Tibial nerve (tissue), 4 donors: ENCODE data around the gene CXXC1. TPM values are rescaled to one million over a fixed set of nuclear protein-coding genes. Genes with fewer than 3 reads are reported as not detected.

Experiments used
- DNase-seq, 2 donors: peaks; one replicate each; pipeline ENCODE4 v3.0.0-alpha.2; 2019; ENCODE audit warnings: low spot score in 2 of 2
- H3K27ac ChIP-seq, 4 donors: fragments of 200-600 bp; sonication (generic) in 3 of 4; one replicate each; pipeline ENCODE4 v1.5.1; 2017 to 2019; ENCODE audit warnings: mild to moderate bottlenecking in 1 of 4
- H3K27me3 ChIP-seq, 2 donors: fragments of 200-600 bp; sonication (generic) in 1 of 2; one replicate each; pipeline versions ENCODE4 v1.5.1 to v1.6.0; 2017 to 2019
- H3K36me3 ChIP-seq, 3 donors: fragments of 200-600 bp; sonication (generic); one replicate each; pipeline ENCODE4 v1.5.1; 2018 to 2019
- H3K4me1 ChIP-seq, 4 donors: fragments of 200-600 bp; sonication (generic) in 3 of 4; one replicate each; pipeline ENCODE4 v1.5.1; 2017 to 2019
- H3K4me3 ChIP-seq, 4 donors: fragments of 200-600 bp; sonication (generic) in 3 of 4; one replicate each; pipeline ENCODE4 v1.5.1; 2017 to 2019; ENCODE audit warnings: mild to moderate bottlenecking in 1 of 4, moderate library complexity in 1 of 4
- H3K9me3 ChIP-seq, 4 donors: fragments of 200-600 bp; sonication (generic) in 3 of 4; one replicate each; pipeline ENCODE4 v1.5.1; 2017 to 2019
- EP300 ChIP-seq, 2 donors: sonication (generic); formaldehyde crosslinking; IDR thresholded peaks; one replicate each; pipeline ENCODE4 v1.6.1; 2017; ENCODE audit warnings: antibody characterized with exemption in 2 of 2, mild to moderate bottlenecking in 1 of 2
- POLR2A ChIP-seq, 2 donors: fragments of 450-650 bp; IDR thresholded peaks; one replicate each; pipeline ENCODE4 v1.6.1; 2017; ENCODE audit warnings: antibody characterized with exemption in 2 of 2, mild to moderate bottlenecking in 2 of 2, moderate library complexity in 2 of 2
- WGBS, 2 donors: methylation state at CpG; one replicate each; pipeline ENCODE4 v1.1.5; 2018; 5-methylcytosine and 5-hydroxymethylcytosine counted together
- total RNA-seq, 4 donors: library from RNA; depleted of rRNA; stranded (reverse); fragments of >200 nt; gene quantifications; one replicate each; pipeline ENCODE4 v1.1.0, GENCODE V29; 2016
- TF ChIP-seq, protein P1 (sequence below), 5 experiments: fragments of 200-600 bp in 3 of 5; fragments of 450-650 bp in 2 of 5; sonication (generic) in 3 of 5; IDR thresholded peaks; one replicate each; pipeline ENCODE4 v1.5.1; 2016 to 2019; ENCODE audit warnings: antibody characterized with exemption in 5 of 5, mild to moderate bottlenecking in 3 of 5, moderate library complexity in 2 of 5

Gene CXXC1
- total RNA-seq, 4 donors from 2014 or later: 73.9 to 131 (median 81.6) TPM

DNA sequence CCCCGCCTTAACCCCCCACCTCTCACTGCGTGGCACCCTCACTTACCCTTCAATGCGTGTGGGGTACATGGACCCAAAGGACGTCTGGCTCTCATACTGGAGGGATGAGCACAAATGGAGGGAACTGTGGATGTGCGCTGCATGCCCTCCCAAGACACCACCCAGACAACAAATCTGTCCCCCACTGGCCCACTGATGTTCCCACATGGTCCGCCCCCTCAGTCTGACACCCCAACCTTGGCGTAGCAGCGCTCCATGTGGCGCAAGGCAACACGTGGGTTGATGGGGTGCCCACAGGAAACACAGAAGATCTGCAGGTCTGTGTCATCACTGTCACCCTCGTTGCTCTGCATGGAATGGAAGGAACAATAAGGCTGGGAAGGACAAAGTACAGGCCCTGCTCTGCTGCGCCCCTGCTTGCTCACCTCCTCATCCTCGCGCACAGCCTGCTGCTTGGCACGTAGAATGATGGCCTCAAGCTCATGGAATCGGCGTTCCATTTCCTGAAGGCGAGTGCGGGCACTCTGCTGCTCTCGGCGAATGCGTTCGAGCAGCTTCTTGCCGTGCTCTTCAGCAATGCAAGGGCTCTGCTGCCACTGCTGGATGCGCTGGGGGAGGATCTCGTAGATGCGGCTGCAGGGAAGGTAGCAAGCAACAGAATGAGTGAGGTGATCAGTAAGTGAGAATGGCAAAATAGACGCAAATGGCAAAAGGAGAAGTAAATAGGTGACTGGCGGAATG is 3.9 kb downstream of the CXXC1 start:
- no peaks in the 10 kb centered on the region for H3K27me3 ChIP-seq
- DNase-seq: no peak
- no peaks in the 10 kb centered on the region for H3K9me3 ChIP-seq
- H3K27ac ChIP-seq: no peak overlapping the region
- 90 to 94% methylated on average over 29 of the region's 29 CpGs for WGBS, 2 donors
- peaks cover 0 to 48% (median 0%) of the 10 kb centered on the region in 3 donors for H3K36me3 ChIP-seq
- H3K4me1 ChIP-seq: peaks cover 0 to 46% (median 19%) of the 10 kb centered on the region in 4 donors
- TF ChIP-seq EP300 (IDR thresholded peaks at IDR 0.05) (no peak), POLR2A (IDR thresholded peaks at IDR 0.05) (no peak)
- TF ChIP-seq, protein P1, sequence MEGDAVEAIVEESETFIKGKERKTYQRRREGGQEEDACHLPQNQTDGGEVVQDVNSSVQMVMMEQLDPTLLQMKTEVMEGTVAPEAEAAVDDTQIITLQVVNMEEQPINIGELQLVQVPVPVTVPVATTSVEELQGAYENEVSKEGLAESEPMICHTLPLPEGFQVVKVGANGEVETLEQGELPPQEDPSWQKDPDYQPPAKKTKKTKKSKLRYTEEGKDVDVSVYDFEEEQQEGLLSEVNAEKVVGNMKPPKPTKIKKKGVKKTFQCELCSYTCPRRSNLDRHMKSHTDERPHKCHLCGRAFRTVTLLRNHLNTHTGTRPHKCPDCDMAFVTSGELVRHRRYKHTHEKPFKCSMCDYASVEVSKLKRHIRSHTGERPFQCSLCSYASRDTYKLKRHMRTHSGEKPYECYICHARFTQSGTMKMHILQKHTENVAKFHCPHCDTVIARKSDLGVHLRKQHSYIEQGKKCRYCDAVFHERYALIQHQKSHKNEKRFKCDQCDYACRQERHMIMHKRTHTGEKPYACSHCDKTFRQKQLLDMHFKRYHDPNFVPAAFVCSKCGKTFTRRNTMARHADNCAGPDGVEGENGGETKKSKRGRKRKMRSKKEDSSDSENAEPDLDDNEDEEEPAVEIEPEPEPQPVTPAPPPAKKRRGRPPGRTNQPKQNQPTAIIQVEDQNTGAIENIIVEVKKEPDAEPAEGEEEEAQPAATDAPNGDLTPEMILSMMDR (IDR thresholded peaks at IDR 0.05): no peak
- no peak overlapping the region for H3K4me3 ChIP-seq

DNA sequence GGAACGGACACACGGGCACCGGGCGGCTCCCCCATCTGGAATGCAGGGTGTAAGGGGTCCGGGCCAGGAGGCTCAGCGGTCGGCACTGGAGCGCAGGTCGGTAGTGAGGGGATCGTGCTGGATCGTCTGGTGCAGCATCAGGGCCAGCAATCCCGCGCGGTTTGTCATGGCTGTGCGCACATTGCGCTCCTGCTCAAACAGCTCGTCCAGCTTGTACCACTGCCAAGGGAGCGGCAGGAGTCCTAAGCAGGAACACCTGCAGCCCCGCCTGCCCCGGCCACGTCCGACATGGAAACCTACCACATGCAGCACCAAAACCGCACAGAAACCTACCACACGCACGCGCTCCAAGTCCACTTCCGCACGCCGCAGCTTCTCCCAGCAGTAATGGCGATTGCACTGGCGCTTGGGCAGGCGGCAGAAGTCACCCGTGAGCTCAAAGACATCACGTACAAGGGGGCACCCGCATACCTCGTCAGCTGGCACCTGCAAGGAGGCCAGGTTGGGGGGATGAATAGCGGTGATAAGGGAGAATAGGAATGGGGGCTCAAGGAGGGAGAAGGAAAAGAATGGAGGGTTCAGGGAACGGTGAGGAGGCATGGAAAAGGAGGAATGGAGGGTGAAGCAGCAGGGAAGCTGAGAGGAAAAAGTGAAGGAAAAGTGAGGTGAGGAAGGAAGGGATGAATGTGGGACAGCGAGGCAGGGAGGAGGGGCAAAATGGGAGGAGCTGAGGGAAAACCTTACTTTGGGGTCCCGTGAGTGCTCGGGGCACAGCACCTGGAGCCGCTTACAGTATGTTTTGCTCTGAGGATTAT is 4.8 kb downstream of the CXXC1 start:
- Histone ChIP-seq H3K27ac (no peak overlapping the region), H3K4me1 (peaks cover 0 to 42% (median 19%) of the 10 kb centered on the region in 4 donors), H3K27me3 (no peaks in the 10 kb centered on the region), H3K36me3 (peaks cover 0 to 52% (median 0%) of the 10 kb centered on the region in 3 donors), H3K4me3 (no peak overlapping the region), H3K9me3 (no peaks in the 10 kb centered on the region)
- TF ChIP-seq EP300 (IDR thresholded peaks at IDR 0.05): no peak
- WGBS, 2 donors: 94% methylated on average over 42 of the region's 42 CpGs
- DNase-seq: no peak

GRCh38 chr18:50281972-50282520 is 5.4 kb downstream of the CXXC1 start:
- Histone ChIP-seq H3K27me3 (no peaks in the 10 kb centered on the region), H3K27ac (peak overlapping the region; percentile 63 to 97 (median 91)), H3K4me1 (peaks cover 0 to 42% (median 19%) of the 10 kb centered on the region in 4 donors), H3K36me3 (peaks cover 0 to 59% (median 0%) of the 10 kb centered on the region in 3 donors), H3K9me3 (no peaks in the 10 kb centered on the region), H3K4me3 (peak overlapping the region; percentile 49 to 99 (median 88))
- TF ChIP-seq, protein P1 (IDR thresholded peaks at IDR 0.05): no peak
- TF ChIP-seq EP300 (IDR thresholded peaks at IDR 0.05) (no peak), POLR2A (IDR thresholded peaks at IDR 0.05) (no peak)
- 42 to 83% methylated on average over 13 to 29 of the region's 35 CpGs for WGBS, 2 donors
- no peak for DNase-seq

DNA sequence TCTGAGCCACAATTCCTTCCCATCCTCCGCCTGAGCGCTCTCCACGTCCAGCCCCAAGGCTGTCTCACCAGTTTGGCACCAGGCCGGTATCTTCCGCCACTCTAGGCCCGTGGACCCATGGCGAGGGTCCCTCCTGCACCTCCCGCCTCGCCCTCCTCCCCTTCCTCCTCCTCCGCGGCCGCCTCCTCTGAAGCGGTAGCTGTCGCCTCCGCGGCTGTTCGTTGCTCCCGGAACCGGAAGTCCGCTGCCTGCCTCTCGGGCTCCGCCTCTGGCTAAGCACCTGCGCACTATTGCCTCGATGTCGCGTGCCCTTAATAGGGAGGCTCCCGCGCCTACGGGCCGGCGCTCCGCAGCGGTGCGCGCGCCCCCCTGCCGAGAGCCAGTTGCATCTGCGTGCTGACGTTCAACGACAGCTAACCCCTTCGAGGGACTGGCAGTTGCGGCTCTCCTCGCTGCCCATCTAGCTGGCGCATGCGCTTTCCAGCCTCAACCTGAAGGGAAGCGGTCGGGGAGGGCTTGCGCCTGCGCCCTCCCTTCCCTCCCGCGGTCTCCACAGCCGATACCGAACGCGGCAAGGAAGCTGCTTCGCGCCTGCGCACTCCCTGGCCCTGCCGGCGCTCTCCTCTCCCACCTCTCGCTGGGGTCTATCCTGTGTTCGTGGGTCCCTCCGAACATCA is 6.1 kb downstream of the CXXC1 start, which contains the start of gene MBD1:
Gene MBD1, minus strand, starts transcription at position 229 of the 677 bp plus-strand sequence. CDS start 1,531 bp downstream, outside the sequence.
- TF ChIP-seq POLR2A (IDR thresholded peaks at IDR 0.05) (peak; percentile 71 to 77), EP300 (IDR thresholded peaks at IDR 0.05) (peak; percentile 94 to 96)
- TF ChIP-seq, protein P1 (IDR thresholded peaks at IDR 0.05): peak; percentile 33 to 73 (median 54)
- Histone ChIP-seq H3K4me3 (peak within 1 kb of the TSS; percentile 49 to 99 (median 88)), H3K9me3 (no peaks in the 10 kb centered on the region), H3K27ac (peak within 1 kb of the TSS; percentile 63 to 97 (median 91)), H3K36me3 (peaks cover 0 to 65% (median 5%) of the 10 kb centered on the region in 3 donors), H3K4me1 (peaks cover 0 to 36% (median 16%) of the 10 kb centered on the region in 4 donors), H3K27me3 (no peaks in the 10 kb centered on the region)
- WGBS, 2 donors: 1% methylated on average over 13 to 30 of the region's 63 CpGs
- DNase-seq: peak; percentile 90 to 91
